Ascending aorta (tissue), 2 donors: ENCODE measurements around the gene NFKBIE. TPM values are rescaled to one million over a fixed set of nuclear protein-coding genes. Genes with fewer than 3 reads are reported as not detected.
"Not testable (repeated sequence)": the region's sequence is repeated elsewhere in the genome, so short reads cannot be mapped to it uniquely, and the experiment has no call there.

Source experiments
- DNase-seq, 2 donors: peaks; one replicate each; pipeline ENCODE4 v3.0.0-alpha.2; 2019; ENCODE audit warnings: low spot score in 2 of 2
- H3K27ac ChIP-seq, 2 donors: fragments of 200-600 bp; sonication (generic); one replicate each; pipeline ENCODE4 v1.5.1; 2016 to 2017; ENCODE audit warnings: mild to moderate bottlenecking in 1 of 2
- H3K27me3 ChIP-seq: fragments of 200-600 bp; sonication (generic); one replicate; pipeline ENCODE4 v1.5.1; 2017
- H3K36me3 ChIP-seq, 2 donors: fragments of 200-600 bp; sonication (generic); one replicate each; pipeline ENCODE4 v1.5.1; 2016
- H3K4me1 ChIP-seq, 2 donors: fragments of 200-600 bp; sonication (generic); one replicate each; pipeline ENCODE4 v1.5.1; 2016 to 2017; ENCODE audit warnings: mild to moderate bottlenecking in 1 of 2
- H3K4me3 ChIP-seq, 2 donors: fragments of 200-600 bp; sonication (generic); one replicate each; pipeline ENCODE4 v1.5.1; 2016 to 2017; ENCODE audit warnings: mild to moderate bottlenecking in 1 of 2
- H3K9me3 ChIP-seq, 2 donors: fragments of 200-600 bp; sonication (generic); one replicate each; pipeline ENCODE4 v1.5.1; 2016
- CTCF ChIP-seq, 3 experiments: fragments of 200-600 bp in 2 of 3; fragments of 450-650 bp in 1 of 3; sonication (generic) in 2 of 3; IDR thresholded peaks; one replicate each; pipeline ENCODE4 v1.5.1; 2016 to 2019; ENCODE audit warnings: antibody characterized with exemption in 3 of 3, mild to moderate bottlenecking in 1 of 3, moderate library complexity in 1 of 3
- intact Hi-C: fragments of 100-400 bp; cut with DNase I; formaldehyde crosslinking; loops from one replicate; pipeline ENCODE4 v1.15.1; 2023
- total RNA-seq: library from RNA; depleted of rRNA; stranded (reverse); fragments of >200 nt; gene quantifications from one replicate; pipeline ENCODE4 v1.1.0, GENCODE V29; 2016

The NFKBIE gene
- total RNA-seq: 1.9 TPM

GRCh38 chr6:44265007-44265721 lies at the start of gene NFKBIE:
TSS of gene NFKBIE (minus strand) at chr6:44265551. CDS start at chr6:44265346, 205 bp downstream.
- Histone ChIP-seq H3K27me3 (peaks cover 2% of the 10 kb centered on the region), H3K4me1 (peaks cover 15 to 29% of the 10 kb centered on the region in 2 donors), H3K36me3 (peaks cover 0 to under 1% of the 10 kb centered on the region in 2 donors), H3K4me3 (peak within 1 kb of the TSS; percentile 69 to 73), H3K9me3 (no peaks in the 10 kb centered on the region), H3K27ac (peak within 1 kb of the TSS; percentile 72 to 77)
- DNase-seq: peak; percentile 88 to 98
- TF ChIP-seq CTCF (IDR thresholded peaks at IDR 0.05): peak in 1 of 3 experiments; percentile 26
- intact Hi-C loops: loop anchor here (1.0 to 5.0 kb wide), 5 partner anchors 28 to 192 kb away; partner anchors contain the start of genes AARS2, CDC5L, MRPL14 and TMEM63B

- intact Hi-C loops: loop anchor here (5.0 to 10.0 kb wide), 3 partner anchors 47 to 220 kb away; partner anchors contain the start of genes CDC5L and NFKBIE
- not testable (repeated sequence) for H3K27ac ChIP-seq, DNase-seq, H3K9me3 ChIP-seq, H3K27me3 ChIP-seq, H3K4me3 ChIP-seq, H3K4me1 ChIP-seq
- peaks cover 16 to 22% of the 10 kb centered on the region in 2 donors for H3K36me3 ChIP-seq
Measured at GRCh38 chr6:44314657-44315056, 49.3 kb upstream of the NFKBIE start.

GRCh38 chr6:44312901-44313788 lies 47.8 kb upstream of the NFKBIE start, which contains the start of gene AARS2:
TSS of gene AARS2 (minus strand) at chr6:44313347. CDS start at chr6:44313323, 24 bp downstream.
- Histone ChIP-seq H3K27ac (peak within 1 kb of the TSS; percentile 52 to 76), H3K27me3 (no peaks in the 10 kb centered on the region), H3K9me3 (no peaks in the 10 kb centered on the region), H3K4me3 (peak within 1 kb of the TSS; percentile 90 to 99), H3K4me1 (peaks cover 0 to 5% of the 10 kb centered on the region in 2 donors), H3K36me3 (peaks cover 29 to 30% of the 10 kb centered on the region in 2 donors)
- peak; percentile 35 to 91 for DNase-seq
- intact Hi-C loops: loop anchor here (5.0 to 10.0 kb wide), 3 partner anchors 46 to 218 kb away; partner anchors contain the start of genes CDC5L and NFKBIE
- TF ChIP-seq CTCF (IDR thresholded peaks at IDR 0.05): peak; percentile 92 to 98 (median 97)

- intact Hi-C loops: loop anchor here (5.0 to 10.0 kb wide), 3 partner anchors 44 to 217 kb away; partner anchors contain the start of genes CDC5L and NFKBIE
- Histone ChIP-seq H3K4me1 (peaks cover 0 to 5% of the 10 kb centered on the region in 2 donors), H3K27me3 (no peaks in the 10 kb centered on the region), H3K4me3 (no peak overlapping the region), H3K36me3 (peaks cover 37 to 39% of the 10 kb centered on the region in 2 donors), H3K9me3 (no peaks in the 10 kb centered on the region), H3K27ac (no peak overlapping the region)
- DNase-seq: no peak
- TF ChIP-seq CTCF (IDR thresholded peaks at IDR 0.05): no peak
Measured at GRCh38 chr6:44311767-44312166, 46.4 kb upstream of the NFKBIE start.

- Histone ChIP-seq H3K27ac (no peak overlapping the region), H3K27me3 (no peaks in the 10 kb centered on the region), H3K4me1 (peaks cover 0 to 5% of the 10 kb centered on the region in 2 donors), H3K9me3 (no peaks in the 10 kb centered on the region), H3K4me3 (no peak overlapping the region), H3K36me3 (peaks cover 38 to 44% of the 10 kb centered on the region in 2 donors)
- intact Hi-C loops: loop anchor here (5.0 to 10.0 kb wide), 3 partner anchors 44 to 217 kb away; partner anchors contain the start of genes CDC5L and NFKBIE
- no peak for TF ChIP-seq CTCF (IDR thresholded peaks at IDR 0.05)
- no peak for DNase-seq
Measured at GRCh38 chr6:44311304-44311703, 46.0 kb upstream of the NFKBIE start.
